Osteocyte (in vitro differentiated cells): ENCODE data around the gene IP6K1. TPM values are rescaled to one million over a fixed set of nuclear protein-coding genes. Genes with fewer than 3 reads are reported as not detected.

Experiments
- DNase-seq: peaks from one replicate; pipeline ENCODE4 v3.0.0; 2021; ENCODE audit warnings: mixed read lengths; ENCODE audit not compliant: unreplicated experiment; ENCODE audit errors: extremely low spot score
- H3K27ac Mint-ChIP-seq: one replicate; pipeline ENCODE4 v1.8.0; 2021; ENCODE audit warnings: mild to moderate bottlenecking, mixed read lengths; ENCODE audit not compliant: unreplicated experiment
- H3K27me3 Mint-ChIP-seq: one replicate; pipeline ENCODE4 v1.8.0; 2021; ENCODE audit warnings: mixed read lengths; ENCODE audit not compliant: unreplicated experiment
- H3K36me3 Mint-ChIP-seq: one replicate; pipeline ENCODE4 v1.8.0; 2021; ENCODE audit warnings: mixed read lengths; ENCODE audit not compliant: unreplicated experiment
- H3K4me1 Mint-ChIP-seq: one replicate; pipeline ENCODE4 v1.8.0; 2021; ENCODE audit warnings: mixed read lengths; ENCODE audit not compliant: unreplicated experiment
- H3K4me3 Mint-ChIP-seq: one replicate; pipeline ENCODE4 v1.8.0; 2021; ENCODE audit warnings: mild to moderate bottlenecking, moderate library complexity, mixed read lengths; ENCODE audit not compliant: unreplicated experiment
- H3K9me3 Mint-ChIP-seq: one replicate; pipeline ENCODE4 v1.8.0; 2021; ENCODE audit warnings: mixed read lengths; ENCODE audit not compliant: unreplicated experiment
- total RNA-seq: library from RNA; stranded (reverse); gene quantifications from 2 replicates; pipeline ENCODE4 v1.2.1, GENCODE V29; 2021
- TF ChIP-seq, protein P1 (sequence below): fragments of 200-600 bp; sonication (generic); IDR thresholded peaks from 2 replicates; pipeline ENCODE4 v1.5.0; 2021; ENCODE audit warnings: antibody characterized with exemption, mild to moderate bottlenecking, moderate library complexity

IP6K1 gene
- total RNA-seq, 1 donor from 2014 or later = 66.9 TPM

GRCh38 chr3:49727924-49728361, 58.4 kb downstream of the IP6K1 start:
- Mint-ChIP-seq H3K9me3 (no peaks in the 10 kb centered on the region), H3K27me3 (no peaks in the 10 kb centered on the region), H3K4me1 (peaks cover 7% of the 10 kb centered on the region), H3K36me3 (peaks cover 25% of the 10 kb centered on the region), H3K4me3 (no peak overlapping the region), H3K27ac (no peak overlapping the region)
- TF ChIP-seq, protein P1, sequence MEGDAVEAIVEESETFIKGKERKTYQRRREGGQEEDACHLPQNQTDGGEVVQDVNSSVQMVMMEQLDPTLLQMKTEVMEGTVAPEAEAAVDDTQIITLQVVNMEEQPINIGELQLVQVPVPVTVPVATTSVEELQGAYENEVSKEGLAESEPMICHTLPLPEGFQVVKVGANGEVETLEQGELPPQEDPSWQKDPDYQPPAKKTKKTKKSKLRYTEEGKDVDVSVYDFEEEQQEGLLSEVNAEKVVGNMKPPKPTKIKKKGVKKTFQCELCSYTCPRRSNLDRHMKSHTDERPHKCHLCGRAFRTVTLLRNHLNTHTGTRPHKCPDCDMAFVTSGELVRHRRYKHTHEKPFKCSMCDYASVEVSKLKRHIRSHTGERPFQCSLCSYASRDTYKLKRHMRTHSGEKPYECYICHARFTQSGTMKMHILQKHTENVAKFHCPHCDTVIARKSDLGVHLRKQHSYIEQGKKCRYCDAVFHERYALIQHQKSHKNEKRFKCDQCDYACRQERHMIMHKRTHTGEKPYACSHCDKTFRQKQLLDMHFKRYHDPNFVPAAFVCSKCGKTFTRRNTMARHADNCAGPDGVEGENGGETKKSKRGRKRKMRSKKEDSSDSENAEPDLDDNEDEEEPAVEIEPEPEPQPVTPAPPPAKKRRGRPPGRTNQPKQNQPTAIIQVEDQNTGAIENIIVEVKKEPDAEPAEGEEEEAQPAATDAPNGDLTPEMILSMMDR = no peak
- DNase-seq = no peak

GRCh38 chr3:49727154-49727923, 59.0 kb downstream of the IP6K1 start:
- H3K36me3 Mint-ChIP-seq = peaks cover 23% of the 10 kb centered on the region
- H3K4me1 Mint-ChIP-seq = peaks cover 13% of the 10 kb centered on the region
- no peak overlapping the region for H3K27ac Mint-ChIP-seq
- H3K4me3 Mint-ChIP-seq = no peak overlapping the region
- no peaks in the 10 kb centered on the region for H3K9me3 Mint-ChIP-seq
- no peak for DNase-seq
- H3K27me3 Mint-ChIP-seq = no peaks in the 10 kb centered on the region
- TF ChIP-seq, protein P1 = no peak

DNA sequence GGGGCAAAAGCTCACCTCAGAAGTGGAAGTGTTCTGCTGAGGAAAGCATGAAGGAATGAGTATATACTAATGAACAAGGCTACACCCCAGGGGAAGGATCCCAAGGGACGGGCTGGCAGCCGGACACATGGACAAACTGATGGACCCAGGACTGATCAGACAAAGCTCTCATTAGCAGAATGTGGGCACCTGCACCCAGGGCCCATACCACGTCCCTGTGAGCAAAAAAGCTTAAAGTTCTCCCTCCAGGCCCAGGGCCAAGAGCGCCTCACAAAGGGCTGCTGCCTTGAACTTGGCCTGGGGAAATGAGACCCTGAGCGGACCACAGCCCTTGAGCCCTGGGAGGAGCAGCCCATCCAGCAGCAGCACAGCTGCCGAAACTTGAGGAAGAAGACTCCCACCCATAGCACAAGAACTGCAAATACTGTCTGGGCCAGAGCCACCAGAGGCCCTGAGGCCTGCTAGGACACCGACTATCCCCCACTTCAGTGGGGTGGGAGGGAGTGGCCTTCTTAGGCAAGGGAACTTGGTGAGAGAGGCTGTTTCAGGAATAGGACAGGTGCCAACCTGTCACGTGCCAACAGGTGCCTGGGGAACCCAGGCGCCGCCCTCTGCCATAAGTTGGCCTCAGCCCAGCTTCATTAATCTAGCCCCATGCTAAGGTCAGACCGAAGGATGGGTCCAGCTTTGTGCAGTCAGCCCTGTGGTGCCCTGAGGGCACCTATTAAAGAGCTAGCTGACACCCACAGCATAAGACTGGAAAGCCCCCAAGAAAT, 60.2 kb downstream of the IP6K1 start:
- H3K4me3 Mint-ChIP-seq = no peak overlapping the region
- peak overlapping the region; percentile 1 for H3K27ac Mint-ChIP-seq
- no peak for DNase-seq
- TF ChIP-seq, protein P1 = no peak
- H3K27me3 Mint-ChIP-seq = no peaks in the 10 kb centered on the region
- peaks cover 20% of the 10 kb centered on the region for H3K36me3 Mint-ChIP-seq
- H3K4me1 Mint-ChIP-seq = peaks cover 14% of the 10 kb centered on the region
- H3K9me3 Mint-ChIP-seq = no peaks in the 10 kb centered on the region

DNA sequence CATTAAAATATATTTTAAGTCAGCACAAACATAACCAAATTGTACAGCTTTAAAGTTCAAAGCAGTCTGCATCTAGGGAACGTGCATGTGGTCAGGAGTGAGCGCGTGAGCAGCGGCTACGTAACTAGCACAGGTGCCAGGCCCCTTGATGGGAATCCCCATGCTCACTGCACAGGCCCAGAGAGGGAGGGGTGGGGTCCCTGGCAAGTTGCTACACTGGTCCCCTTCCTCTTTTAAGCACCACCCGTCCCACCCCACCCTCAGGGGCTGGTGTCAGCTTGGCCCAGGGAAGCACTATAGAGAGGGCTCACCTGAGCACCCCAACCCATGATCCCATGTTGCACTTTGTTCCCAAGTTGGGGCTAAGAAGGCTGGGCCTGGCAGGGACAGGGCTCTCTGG, 61.8 kb downstream of the IP6K1 start:
- Mint-ChIP-seq H3K27me3 (no peaks in the 10 kb centered on the region), H3K4me1 (peaks cover 20% of the 10 kb centered on the region), H3K27ac (peak overlapping the region; percentile 96), H3K36me3 (peaks cover 23% of the 10 kb centered on the region), H3K9me3 (no peaks in the 10 kb centered on the region), H3K4me3 (peak overlapping the region; percentile 87)
- TF ChIP-seq, protein P1 = no peak
- no peak for DNase-seq
